HG02870 (cell line): ENCODE results near the gene ARID4A.
"Not testable (repeated sequence)": the region's sequence is repeated elsewhere in the genome, so short reads cannot be mapped to it uniquely, and the experiment has no call there.

ENCODE experiments used
- ATAC-seq: cut with Tn5 transposase; IDR thresholded peaks from one replicate; pipeline ENCODE4 v1.9.1; 2021; ENCODE audit warnings: mild to moderate bottlenecking, moderate library complexity; ENCODE audit not compliant: unreplicated experiment

Gene ARID4A

GRCh38 chr14:58298477-58299400 is at the start of gene ARID4A:
ARID4A (plus strand) TSS chr14:58298555; CDS start chr14:58299855, 1,300 bp downstream.
- ATAC-seq = no peak

- ATAC-seq = no peak
These were observed 48.7 kb upstream of the ARID4A start for GRCh38 chr14:58249611-58250010.

GRCh38 chr14:58258156-58258555 is 40.2 kb upstream of the ARID4A start:
- ATAC-seq = no peak

GRCh38 chr14:58262005-58262404 is 36.4 kb upstream of the ARID4A start:
- ATAC-seq = not testable (repeated sequence)

- ATAC-seq = no peak
These were observed 33.0 kb upstream of the ARID4A start for GRCh38 chr14:58265401-58265800.

- no peak for ATAC-seq
These were observed 27.7 kb upstream of the ARID4A start for GRCh38 chr14:58270628-58271027.

GRCh38 chr14:58272588-58273372 is 25.6 kb upstream of the ARID4A start:
- ATAC-seq = no peak

- no peak for ATAC-seq
These were observed 23.5 kb upstream of the ARID4A start for GRCh38 chr14:58274881-58275280.

- no peak for ATAC-seq
These were observed 22.7 kb upstream of the ARID4A start for GRCh38 chr14:58275527-58276190.

- no peak for ATAC-seq
These were observed 22.1 kb upstream of the ARID4A start for GRCh38 chr14:58276208-58276607.

GRCh38 chr14:58278177-58278576 is 20.2 kb upstream of the ARID4A start:
- ATAC-seq = no peak

- ATAC-seq = peak; percentile 68
These were observed 17.2 kb upstream of the ARID4A start for GRCh38 chr14:58280954-58281787.

GRCh38 chr14:58281969-58282368 is 16.4 kb upstream of the ARID4A start:
- no peak for ATAC-seq

- no peak for ATAC-seq
These were observed 15.3 kb upstream of the ARID4A start for GRCh38 chr14:58282925-58283593.

- ATAC-seq = no peak
These were observed 14.6 kb upstream of the ARID4A start for GRCh38 chr14:58283730-58284129.

GRCh38 chr14:58285132-58285531 is 13.2 kb upstream of the ARID4A start:
- no peak for ATAC-seq

GRCh38 chr14:58287607-58288042 is 10.7 kb upstream of the ARID4A start:
- no peak for ATAC-seq

GRCh38 chr14:58288106-58288792 is 10.1 kb upstream of the ARID4A start:
- ATAC-seq = no peak

- no peak for ATAC-seq
These were observed 6.7 kb upstream of the ARID4A start for GRCh38 chr14:58291646-58292045.
